HepG2 (cell line): ENCODE measurements around the gene RNH1. TPM values are rescaled to one million over a fixed set of nuclear protein-coding genes. Genes with fewer than 3 reads are reported as not detected.

Experiments used
- ATAC-seq: fragments of 200-7000 bp; cut with Tn5 transposase; 3 replicates; pipeline ENCODE4 v1.9.1; 2020; ENCODE audit warnings: mild to moderate bottlenecking, moderate library complexity
- BruUV-seq: library from RNA; stranded (reverse); fragments of 400-500 nt; replicated peaks from 2 replicates; lab custom pipeline; 2021; lab: Mats Ljungman, UMichigan
- CTCF ChIA-PET: fragments of 300-600 bp; formaldehyde crosslinking; extraction: SDS; loops from one replicate; lab custom pipeline; 2021; ENCODE audit warnings: low total read pairs, inconsistent platforms, low intra/inter-chr PET ratio; lab: Yijun Ruan, JAX
- POLR2A ChIA-PET: fragments of 350-600 bp; sonication (Branson Sonifier 250); formaldehyde crosslinking; loops from one replicate; lab custom pipeline; 2020; ENCODE audit warnings: antibody characterized with exemption, inconsistent platforms; lab: Yijun Ruan, JAX
- DNase-seq: peaks from one replicate; pipeline ENCODE4 v3.0.0-alpha.2; 2015; ENCODE audit warnings: low spot score
- FAIRE-seq: peaks from 3 replicates; lab custom pipeline; 2011; peaks lifted over from hg19 to GRCh38; lab: Jason Lieb, UNC
- H2AFZ ChIP-seq: one replicate; pipeline ENCODE4 v1.6.1; 2011; ENCODE audit warnings: low read length, inconsistent platforms
- H3K27ac ChIP-seq: fragments of 300-600 bp; 3 replicates; pipeline ENCODE4 v1.8.0; 2011; ENCODE audit warnings: mixed run types, mild to moderate bottlenecking, mixed read lengths, low read length, inconsistent platforms; ENCODE audit not compliant: insufficient read depth; ENCODE audit errors: extremely low read length
- H3K27me3 ChIP-seq, 2 experiments: fragments of 200-600 bp in 1 of 2; 2 replicates in 1 of 2; 3 replicates in 1 of 2; pipeline versions ENCODE4 v1.6.0 to v1.8.0; 2011; ENCODE audit warnings: low read length in 2 of 2, mild to moderate bottlenecking in 2 of 2, moderate library complexity in 2 of 2, inconsistent platforms in 1 of 2; ENCODE audit not compliant: insufficient read depth in 2 of 2, control insufficient read depth in 1 of 2
- H3K36me3 ChIP-seq, 2 experiments: fragments of 200-600 bp in 1 of 2; replicated peaks in 1 of 2; 2 replicates in 1 of 2; 3 replicates in 1 of 2; pipeline versions ENCODE4 v1.5.1 to v1.8.0; 2011; ENCODE audit warnings: low read length in 2 of 2, inconsistent platforms in 1 of 2; ENCODE audit not compliant: insufficient read depth in 2 of 2, control insufficient read depth in 1 of 2
- H3K4me1 ChIP-seq: 2 replicates; pipeline ENCODE4 v1.5.1; 2012; ENCODE audit warnings: low read length, inconsistent platforms; ENCODE audit not compliant: insufficient read depth
- H3K4me2 ChIP-seq: 2 replicates; pipeline ENCODE4 v1.6.0; 2011; ENCODE audit warnings: low read depth, low read length, inconsistent platforms
- H3K4me3 ChIP-seq, 3 experiments: fragments of 200-600 bp in 1 of 3; sonication (generic), shearing (Covaris generic) in 1 of 3; replicated peaks in 1 of 3; 2 replicates each; pipeline ENCODE4 v1.5.1; 2011 to 2016; ENCODE audit warnings: low read length in 3 of 3, inconsistent platforms in 2 of 3, low read depth in 2 of 3, mild to moderate bottlenecking in 2 of 3, control low read depth in 1 of 3, mixed read lengths in 1 of 3; ENCODE audit not compliant: insufficient read depth in 1 of 3
- H3K79me2 ChIP-seq: one replicate; pipeline ENCODE4 v1.6.1; 2011; ENCODE audit warnings: low read length, inconsistent platforms; ENCODE audit not compliant: insufficient read depth
- H3K9ac ChIP-seq: 2 replicates; pipeline ENCODE4 v1.6.0; 2011; ENCODE audit warnings: mild to moderate bottlenecking, low read depth, low read length, inconsistent platforms; ENCODE audit not compliant: insufficient read depth
- H3K9me3 ChIP-seq: 2 replicates; pipeline ENCODE4 v1.5.1; 2012; ENCODE audit warnings: mild to moderate bottlenecking, low read length
- H4K20me1 ChIP-seq: 2 replicates; pipeline ENCODE4 v1.6.0; 2011; ENCODE audit warnings: inconsistent platforms, mild to moderate bottlenecking, low read length, moderate library complexity; ENCODE audit not compliant: insufficient read depth
- FOSL2 ChIP-seq: sonication (generic); formaldehyde crosslinking; IDR thresholded peaks from 2 replicates; pipeline ENCODE4 v1.4.0; 2020; ENCODE audit warnings: missing genetic modification reagents
- JDP2 ChIP-seq: sonication (generic); formaldehyde crosslinking; IDR thresholded peaks from 2 replicates; pipeline ENCODE4 v1.8.1; 2022; ENCODE audit warnings: missing genetic modification reagents, borderline replicate concordance
- POLR2AphosphoS2 ChIP-seq: IDR thresholded peaks from 2 replicates; pipeline ENCODE4 v1.6.1; 2011; ENCODE audit warnings: low read depth, low read length, improper control_type of control experiment
- SALL2 ChIP-seq: sonication (generic); formaldehyde crosslinking; IDR thresholded peaks from 2 replicates; pipeline ENCODE4 v1.8.1; 2023; ENCODE audit warnings: mild to moderate bottlenecking, missing genetic modification reagents, inconsistent platforms
- SNRNP70 ChIP-seq: fragments of 200-400 bp; formaldehyde crosslinking; IDR thresholded peaks from 2 replicates; pipeline ENCODE4 v1.6.1; 2017; ENCODE audit warnings: mild to moderate bottlenecking, low read depth, low read length, moderate library complexity
- TEAD2 ChIP-seq: sonication (generic); formaldehyde crosslinking; IDR thresholded peaks from 2 replicates; pipeline ENCODE4 v1.9.0; 2021; ENCODE audit warnings: missing genetic modification reagents
- ZBTB7B ChIP-seq: sonication (generic); formaldehyde crosslinking; IDR thresholded peaks from 2 replicates; pipeline ENCODE4 v1.4.0; 2020; ENCODE audit warnings: missing genetic modification reagents
- ZFP62 ChIP-seq: sonication (generic); formaldehyde crosslinking; IDR thresholded peaks from 2 replicates; pipeline ENCODE4 v1.4.0; 2020; ENCODE audit warnings: missing genetic modification reagents
- ZFP91 ChIP-seq: sonication (generic); formaldehyde crosslinking; IDR thresholded peaks from 2 replicates; pipeline ENCODE4 v1.9.0; 2022; ENCODE audit warnings: missing genetic modification reagents, mild to moderate bottlenecking, borderline replicate concordance
- ZKSCAN1 ChIP-seq: fragments of 150-350 bp; IDR thresholded peaks from 2 replicates; pipeline ENCODE4 v1.6.1; 2014; ENCODE audit warnings: low read length
- ZNF205 ChIP-seq: IDR thresholded peaks from 2 replicates; pipeline ENCODE4 v1.6.1; 2018; ENCODE audit warnings: missing biosample characterization, missing genetic modification reagents
- ZNF280D ChIP-seq: sonication (generic); formaldehyde crosslinking; IDR thresholded peaks from 2 replicates; pipeline ENCODE4 v1.5.1; 2020; ENCODE audit warnings: mild to moderate bottlenecking, missing genetic modification reagents
- ZNF33B ChIP-seq: sonication (generic); formaldehyde crosslinking; IDR thresholded peaks from 2 replicates; pipeline ENCODE4 v1.5.1; 2020; ENCODE audit warnings: mild to moderate bottlenecking, missing genetic modification reagents
- ZNF569 ChIP-seq: sonication (generic); formaldehyde crosslinking; IDR thresholded peaks from 2 replicates; pipeline ENCODE4 v1.5.0; 2020; ENCODE audit warnings: mild to moderate bottlenecking, missing genetic modification reagents, moderate library complexity, borderline replicate concordance
- WGBS: methylation state at CpG from one replicate; pipeline ENCODE4 v1.1.6; 2017; ENCODE audit warnings: low lambda C conversion rate; 5-methylcytosine and 5-hydroxymethylcytosine counted together
- in situ Hi-C: cut with HindIII; loops from 2 replicates; pipeline ENCODE4 v1.10.0; 2017; ENCODE audit warnings: low pct_unique_long_range_greater_than_20kb; ENCODE audit not compliant: extremely low pct_ligation_motif_present
- intact Hi-C: fragments of 100-400 bp; cut with micrococcal nuclease; formaldehyde crosslinking; loops from one replicate; pipeline ENCODE4 v1.10.0; 2022; ENCODE audit not compliant: unreplicated experiment
- polyA plus RNA-seq, 8 experiments: library from polyadenylated mRNA; depleted of rRNA in 3 of 8; stranded (reverse) in 7 of 8; unstranded in 1 of 8; fragments of >200 nt; fragmentation: Illumina TruSeq in 4 of 8; extraction: Trizol in 4 of 8; gene quantifications; 2 replicates each; pipeline versions ENCODE4 v1.2.1 to v1.2.3, GENCODE V29; 2011 to 2016; ENCODE audit warnings: low read depth in 4 of 8, missing spikeins in 1 of 8, mixed read lengths in 1 of 8; ENCODE audit not compliant: insufficient read depth in 1 of 8
- total RNA-seq, 5 experiments: library from RNA; depleted of rRNA; stranded (reverse); fragments of >200 nt; fragmentation: Illumina TruSeq; extraction: Trizol; gene quantifications; 2 replicates each; pipeline ENCODE4 v1.2.3, GENCODE V29; 2016; ENCODE audit warnings: low read depth in 1 of 5

RNH1 gene
- total and polyA plus RNA-seq, 2 of the 13 experiments (the other 11 are each of a cell fraction or from before 2014, with no cell fraction given): 36.0 to 74.1 TPM

GRCh38 chr11:488579-488978 is 18.5 kb downstream of the RNH1 start:
- Histone ChIP-seq H3K36me3 (peaks cover 5 to 11% of the 10 kb centered on the region in 2 experiments; a peak in 1 of 5 replicates), H3K27ac (no peak overlapping the region), H4K20me1 (no peaks in the 10 kb centered on the region), H3K9ac (no peak overlapping the region), H3K79me2 (peaks cover 5% of the 10 kb centered on the region), H3K4me1 (no peaks in the 10 kb centered on the region), H3K9me3 (no peaks in the 10 kb centered on the region), H3K4me3 (no peak overlapping the region), H2AFZ (no peak overlapping the region), H3K4me2 (no peak overlapping the region), H3K27me3 (no peaks in the 10 kb centered on the region)
- TF ChIP-seq ZNF205 (CRISPR knock-in tag): no peak
- TF ChIP-seq POLR2AphosphoS2: no peak
- no peak for TF ChIP-seq FOSL2 (CRISPR knock-in tag)
- TF ChIP-seq ZNF280D: no peak
- TF ChIP-seq ZFP91 (CRISPR knock-in tag): no peak
- TF ChIP-seq SALL2 (CRISPR knock-in tag): no peak
- TF ChIP-seq TEAD2 (CRISPR knock-in tag): no peak
- TF ChIP-seq ZFP62: no peak
- TF ChIP-seq ZKSCAN1: no peak
- no peak for TF ChIP-seq JDP2
- no peak for TF ChIP-seq ZBTB7B (CRISPR knock-in tag)
- TF ChIP-seq ZNF569 (CRISPR knock-in tag): no peak
- no peak for TF ChIP-seq SNRNP70
- TF ChIP-seq ZNF33B (CRISPR knock-in tag): no peak
- 91% methylated on average over 5 of the region's 19 CpGs for WGBS
- POLR2A ChIA-PET: no interaction called here
- ATAC-seq (no peak), FAIRE-seq (no peak), DNase-seq (no peak)
- intact Hi-C loops (no loop called here), in situ Hi-C loops (no loop called here)
- no TSS peak for BruUV-seq
- CTCF ChIA-PET: no interaction called here
